GM21825 (cell line): ENCODE measurements around the gene TMPRSS11D.

Source experiments
- ATAC-seq: cut with Tn5 transposase; IDR thresholded peaks from one replicate; pipeline ENCODE4 v1.9.1; 2021; ENCODE audit warnings: mild to moderate bottlenecking, moderate library complexity; ENCODE audit not compliant: unreplicated experiment

TMPRSS11D gene

DNA sequence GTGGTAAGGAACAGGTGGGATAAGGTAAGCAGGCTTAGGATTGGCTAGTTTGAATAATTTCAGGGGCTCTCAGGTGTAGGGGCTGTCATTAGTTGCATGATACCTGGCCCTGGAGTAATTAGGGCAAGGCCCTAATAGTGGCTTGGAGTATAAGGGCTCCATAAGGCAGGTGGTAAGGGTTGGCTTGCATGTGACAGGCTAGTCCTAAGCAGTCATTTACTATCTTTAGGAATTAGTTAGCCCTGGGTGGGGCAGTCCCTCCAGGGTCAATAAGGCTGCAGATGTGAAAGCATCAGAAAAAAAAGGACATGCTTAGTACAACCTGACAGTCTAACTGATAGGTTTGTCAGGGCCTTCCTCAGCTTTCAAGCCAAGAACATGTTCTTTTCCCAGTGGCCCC lies 7.8 kb upstream of the TMPRSS11D start:
- no peak for ATAC-seq

DNA sequence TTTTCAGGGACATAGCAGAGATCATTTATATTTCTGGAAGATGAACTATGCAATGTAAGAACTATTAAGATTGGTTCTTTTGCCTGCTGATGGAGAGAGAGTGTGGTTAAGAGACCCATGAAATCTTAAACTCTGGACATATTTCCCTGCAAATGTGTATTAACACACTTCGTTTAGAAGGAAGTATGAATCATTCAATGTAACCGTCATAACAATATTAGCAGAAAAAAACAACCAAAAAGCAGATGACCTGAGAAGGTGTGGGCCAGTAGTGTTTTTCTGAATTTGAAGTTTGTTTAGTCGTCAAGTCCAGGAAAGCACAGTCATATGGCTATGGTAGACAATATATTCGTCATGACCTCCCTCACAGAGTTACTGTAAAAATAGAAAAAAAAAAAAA lies 2.5 kb upstream of the TMPRSS11D start:
- no peak for ATAC-seq

DNA sequence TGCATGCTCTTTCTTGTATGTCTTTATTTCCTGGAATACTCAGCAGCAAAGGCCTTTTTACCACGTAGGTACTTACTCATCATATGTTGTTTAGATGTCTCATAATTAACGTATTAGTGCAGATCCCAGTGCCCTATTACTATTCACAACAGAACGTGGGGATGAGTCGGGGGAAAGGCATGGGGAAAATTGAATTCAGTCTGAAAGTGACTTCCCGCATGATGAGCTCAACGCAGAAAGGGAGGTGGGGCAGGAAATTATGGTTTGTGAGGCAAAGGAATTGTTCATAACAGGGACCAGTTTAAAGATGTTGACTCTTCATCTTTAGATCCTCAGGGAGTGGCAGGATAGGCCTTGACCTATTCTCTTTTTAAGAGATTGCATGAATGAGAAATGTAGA lies 2.0 kb upstream of the TMPRSS11D start:
- ATAC-seq, result no peak

DNA sequence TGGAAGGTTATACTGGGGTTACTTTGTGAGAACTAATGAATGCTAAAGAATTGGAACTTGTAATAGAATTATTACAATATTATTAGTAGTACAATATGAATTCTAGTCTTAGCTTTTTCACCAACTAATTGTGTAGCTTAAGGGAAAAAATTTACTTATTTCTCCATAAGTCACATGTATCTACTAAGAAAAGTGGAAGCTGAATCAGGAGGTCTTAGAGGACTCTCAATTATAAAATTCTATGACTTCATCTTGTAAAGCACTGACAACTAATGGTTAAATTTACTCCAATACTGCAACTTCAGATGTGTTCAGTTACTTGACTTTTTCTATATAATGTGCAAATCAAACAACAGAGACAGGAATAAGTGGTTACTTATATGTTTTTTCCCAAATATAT lies 899 bp upstream of the TMPRSS11D start:
- no peak for ATAC-seq

DNA sequence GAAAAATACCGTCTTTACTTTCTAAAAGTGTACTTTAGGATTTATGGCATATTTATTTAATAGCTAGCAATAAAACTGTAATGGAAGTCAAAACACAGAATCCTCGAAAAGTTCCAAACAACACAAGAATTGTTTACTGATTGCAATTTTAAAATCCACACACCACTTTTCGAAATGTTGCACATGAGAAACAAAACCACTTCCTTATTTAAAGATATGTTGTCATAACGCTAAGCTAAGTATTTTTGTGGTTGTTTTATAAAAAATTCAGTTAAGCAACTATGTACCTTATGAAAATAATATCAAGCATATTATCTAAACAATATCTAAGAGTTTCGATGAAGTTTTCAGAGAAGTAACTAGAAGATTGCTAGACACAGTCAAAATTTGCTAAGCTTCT lies 344 bp downstream of the TMPRSS11D start:
- ATAC-seq, result no peak

DNA sequence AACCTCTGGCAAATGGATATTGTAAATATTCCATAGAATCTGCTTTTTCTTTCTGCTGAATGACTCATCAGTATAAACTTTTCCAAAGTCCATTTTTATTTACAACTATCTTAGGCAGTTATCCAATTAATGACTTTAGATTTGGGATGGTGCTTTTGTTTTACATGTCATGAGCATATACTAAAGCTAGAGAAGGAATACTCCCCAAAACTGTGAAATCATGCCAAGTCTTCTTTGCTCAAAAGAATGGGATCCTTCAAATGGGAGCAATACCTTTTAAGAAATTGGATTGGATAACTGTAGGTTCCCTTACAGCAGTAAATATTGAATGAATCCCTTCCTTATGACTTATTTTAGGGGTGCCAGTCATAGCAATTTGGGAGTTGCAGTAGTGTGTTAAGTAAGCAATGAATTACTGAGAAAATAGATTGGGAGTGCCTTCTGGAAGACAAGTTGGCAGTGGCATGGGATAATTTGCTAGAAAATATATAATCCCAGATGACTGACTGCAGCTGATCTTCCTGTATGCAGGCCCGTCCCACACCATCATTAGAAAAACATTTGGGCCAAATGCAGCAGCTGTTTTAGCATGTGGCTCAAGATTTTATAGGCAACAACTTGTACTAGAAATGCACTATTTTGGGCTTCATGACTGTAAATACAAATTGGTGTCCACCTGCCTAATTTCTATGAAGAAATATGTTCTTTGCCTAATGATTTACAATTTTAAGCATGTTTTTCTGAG lies 2.8 kb downstream of the TMPRSS11D start:
- no peak for ATAC-seq

DNA sequence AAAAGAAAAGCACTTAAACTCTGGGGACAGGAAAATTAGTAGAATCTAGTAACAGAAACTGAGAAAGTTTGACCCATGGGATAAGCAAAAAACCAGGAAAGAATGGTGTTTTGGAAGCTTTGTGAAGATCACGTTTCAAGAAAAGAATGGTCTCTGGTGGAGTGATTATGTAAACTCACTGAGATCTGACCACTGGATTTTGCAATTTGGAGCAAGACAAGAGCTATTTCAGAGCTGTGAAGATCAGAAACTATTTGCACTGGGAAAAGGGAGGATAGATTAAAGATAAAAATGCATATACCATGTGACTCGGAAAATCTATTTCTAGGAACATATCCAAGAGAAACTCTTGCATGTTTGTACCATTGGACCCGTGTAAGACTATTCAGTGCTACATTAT lies 4.3 kb downstream of the TMPRSS11D start:
- ATAC-seq, result no peak

DNA sequence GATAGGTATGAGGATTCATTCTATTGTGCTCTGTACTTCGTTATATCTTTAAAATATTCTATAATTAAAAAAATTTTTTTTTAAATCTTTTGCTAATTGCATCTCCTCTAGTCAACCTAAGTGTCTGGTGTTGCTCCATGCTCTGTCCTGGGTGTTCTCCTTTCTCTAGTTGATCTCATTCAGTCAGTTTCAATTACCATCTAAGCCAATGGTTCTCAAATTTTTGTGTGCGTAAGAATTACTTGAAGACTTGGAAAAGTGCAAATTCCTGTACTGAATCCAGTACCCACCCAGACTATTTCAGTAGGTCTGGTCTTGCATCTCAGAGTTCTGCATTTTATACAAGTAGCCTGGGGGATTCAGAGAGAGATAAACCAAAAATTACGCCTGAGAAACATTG lies 6.7 kb downstream of the TMPRSS11D start:
- no peak for ATAC-seq

DNA sequence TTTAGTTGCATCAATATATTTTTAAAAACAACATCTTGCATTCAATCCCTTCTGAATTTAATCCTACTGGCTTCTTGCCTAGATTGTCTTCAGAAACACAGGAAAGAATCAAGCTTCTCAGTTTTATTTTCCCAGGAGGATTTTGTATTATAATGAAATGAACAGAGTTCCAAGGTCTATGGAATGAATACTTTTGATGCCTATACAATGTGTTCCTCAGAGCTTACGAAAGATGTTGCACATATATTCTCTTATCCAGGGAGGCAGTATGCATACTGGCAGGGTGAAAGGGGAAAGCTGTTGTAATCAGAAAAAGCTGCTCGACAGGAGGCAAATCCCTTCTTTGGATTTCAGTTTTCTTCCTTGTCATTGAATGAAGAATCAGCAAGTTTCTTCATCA lies 8.8 kb downstream of the TMPRSS11D start:
- ATAC-seq, result no peak

DNA sequence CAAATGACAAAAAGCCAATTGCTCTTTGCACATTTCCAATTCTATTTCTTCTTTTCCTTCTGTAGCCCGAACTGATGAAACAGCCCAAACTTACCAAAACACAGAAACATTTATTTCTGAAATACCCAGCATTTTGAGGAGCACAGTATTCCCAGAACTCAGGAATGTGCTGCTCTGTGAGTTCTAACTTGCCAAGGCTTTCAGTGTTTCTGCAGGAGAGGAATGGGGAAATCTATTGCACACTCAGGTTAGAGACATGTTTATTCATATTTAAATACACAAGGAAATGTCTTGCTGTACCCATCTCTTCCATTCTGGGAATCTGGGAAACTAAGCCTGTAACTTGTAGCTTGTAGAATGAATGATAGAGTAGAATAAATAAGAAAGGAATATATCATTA lies 10.7 kb downstream of the TMPRSS11D start:
- ATAC-seq, result no peak

DNA sequence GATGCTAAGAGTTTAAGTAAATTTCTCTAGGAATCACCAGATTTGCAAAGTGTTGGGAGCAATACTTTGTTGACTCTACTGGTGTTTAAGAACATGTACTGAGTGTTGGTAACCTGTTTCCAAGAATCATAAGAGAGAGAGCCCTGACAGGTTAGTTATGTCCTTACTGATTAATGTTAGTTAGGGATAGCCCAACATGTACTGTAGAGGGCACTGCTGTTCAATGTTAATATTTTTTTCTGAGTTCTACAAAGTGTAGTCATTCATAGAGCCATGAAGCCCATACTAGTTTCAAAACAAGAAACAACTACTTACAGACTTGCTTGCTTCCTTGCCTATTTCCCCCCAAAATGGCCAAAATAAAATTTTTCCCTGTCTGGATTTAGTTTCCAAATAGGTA lies 11.9 kb downstream of the TMPRSS11D start:
- ATAC-seq, result peak; percentile 71

DNA sequence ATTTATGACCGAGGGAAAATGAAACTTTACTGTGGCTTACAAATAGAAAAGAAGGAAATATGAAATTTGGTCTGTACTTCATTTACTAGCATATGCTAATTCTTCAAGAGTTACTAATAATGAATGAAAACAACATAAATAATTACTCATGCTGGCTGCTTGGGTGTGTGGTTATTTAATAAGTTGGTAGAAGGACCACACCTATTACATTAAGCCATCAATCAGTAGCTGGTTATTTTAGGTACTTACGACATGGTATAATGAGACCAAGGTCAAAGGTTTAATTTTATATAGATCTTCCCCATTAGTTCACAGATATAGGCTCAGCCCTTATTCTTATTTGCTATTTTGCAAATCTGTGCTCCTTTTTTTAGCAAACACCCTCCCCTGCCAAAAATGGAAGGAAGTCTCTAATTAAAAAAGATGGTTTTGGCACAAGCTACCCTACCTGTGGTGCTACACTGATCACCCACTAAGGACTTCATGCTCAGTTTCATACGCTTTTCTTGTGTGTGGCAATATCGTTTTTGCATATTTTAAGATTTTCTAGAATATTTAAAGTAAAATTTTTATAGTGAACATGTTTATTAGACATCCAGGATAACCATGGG lies 14.1 kb downstream of the TMPRSS11D start:
- ATAC-seq, result no peak

DNA sequence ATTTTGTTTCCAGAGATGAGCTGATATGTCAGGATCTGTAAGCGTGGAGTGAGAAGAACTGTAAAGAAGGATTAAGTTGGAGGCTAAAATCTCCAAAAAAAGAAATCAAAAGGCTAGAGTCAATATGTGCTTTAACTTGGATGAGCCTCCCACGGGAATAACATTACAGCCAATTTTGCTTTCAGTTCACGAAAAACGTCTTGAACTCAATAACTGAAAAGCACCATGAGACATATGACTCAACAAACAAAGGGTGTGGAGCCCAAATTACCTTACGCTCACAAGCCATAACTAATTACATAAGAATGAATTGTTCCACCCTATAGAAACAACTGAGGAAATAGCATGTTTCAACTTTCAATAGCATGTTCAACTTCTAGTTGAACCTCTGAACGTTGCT lies 22.3 kb downstream of the TMPRSS11D start:
- no peak for ATAC-seq

DNA sequence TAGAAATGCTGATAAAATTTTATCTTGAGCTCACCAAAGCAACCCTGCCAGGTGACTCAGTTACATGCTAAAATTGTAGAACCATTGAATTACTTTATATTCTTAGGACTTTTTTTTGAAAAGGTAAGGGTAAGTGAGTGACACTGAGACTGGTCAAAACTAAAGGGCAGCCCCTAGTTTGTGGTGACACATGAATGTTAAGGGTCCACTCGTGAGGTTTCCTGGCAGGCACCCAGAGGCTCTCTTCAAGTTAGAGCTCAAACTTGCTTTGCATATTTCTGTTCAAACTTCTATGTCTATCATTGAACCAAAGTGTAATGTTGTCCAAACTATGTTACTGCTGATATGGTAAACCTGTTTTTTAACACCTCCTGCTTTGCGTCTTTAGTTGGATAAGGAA lies 30.5 kb downstream of the TMPRSS11D start:
- ATAC-seq, result no peak

DNA sequence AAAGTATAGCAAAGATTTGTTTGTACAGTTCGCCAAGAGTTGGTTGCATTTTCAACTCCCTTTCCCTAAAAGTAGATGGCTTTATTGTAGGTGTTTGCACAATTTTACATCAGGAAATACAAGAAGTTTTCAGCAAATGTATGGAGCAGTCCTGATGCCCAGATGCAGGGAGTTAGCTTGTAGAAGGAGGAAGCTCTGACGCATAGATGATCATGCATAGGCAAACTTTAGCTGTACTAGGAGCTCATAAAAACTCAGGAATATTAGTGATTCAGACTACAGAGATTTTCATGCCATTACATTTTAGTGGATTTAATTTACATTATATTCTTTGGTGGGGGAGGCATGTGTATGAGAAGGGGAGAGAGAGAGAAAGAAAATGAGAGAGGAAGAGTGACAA lies 62.9 kb downstream of the TMPRSS11D start:
- no peak for ATAC-seq

DNA sequence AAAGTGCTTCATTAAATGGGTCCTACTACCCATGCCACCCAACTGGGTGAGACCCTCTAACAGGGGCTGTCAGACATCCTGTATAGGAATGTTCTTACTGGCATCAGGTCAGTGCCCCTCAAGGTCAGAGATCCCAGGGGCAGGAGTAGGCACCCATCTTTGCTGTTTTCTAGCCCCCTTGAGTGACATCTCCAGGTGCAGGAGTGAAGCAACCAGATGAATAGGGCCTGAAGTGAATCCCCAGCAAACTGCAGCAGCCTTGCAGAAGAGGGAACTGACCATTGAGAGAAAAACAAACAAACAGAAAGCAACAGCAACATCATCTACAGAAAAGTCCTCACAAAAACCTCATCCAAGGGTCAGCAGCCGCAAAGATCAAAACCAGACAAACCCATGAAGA lies 73.8 kb downstream of the TMPRSS11D start:
- ATAC-seq, result no peak

DNA sequence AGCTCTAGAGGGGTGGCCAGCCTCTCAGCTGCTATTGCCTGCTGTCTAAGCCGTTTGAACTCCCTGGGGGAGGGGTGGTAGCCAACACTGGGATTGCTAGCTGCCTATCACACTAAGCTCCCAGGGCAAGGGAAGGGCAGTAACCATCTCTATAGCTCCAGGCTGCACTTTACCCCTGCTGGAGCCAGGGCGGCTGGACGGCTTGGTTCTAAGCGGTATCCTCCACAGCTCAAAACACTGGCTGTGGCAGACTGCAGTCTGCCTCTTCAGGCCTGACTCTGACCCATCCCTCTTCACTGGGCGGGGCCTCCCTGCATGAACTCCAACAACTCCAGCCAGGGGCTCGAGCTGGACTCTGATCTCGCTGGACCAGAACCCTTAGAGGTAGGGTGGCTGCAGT lies 74.3 kb downstream of the TMPRSS11D start:
- no peak for ATAC-seq

DNA sequence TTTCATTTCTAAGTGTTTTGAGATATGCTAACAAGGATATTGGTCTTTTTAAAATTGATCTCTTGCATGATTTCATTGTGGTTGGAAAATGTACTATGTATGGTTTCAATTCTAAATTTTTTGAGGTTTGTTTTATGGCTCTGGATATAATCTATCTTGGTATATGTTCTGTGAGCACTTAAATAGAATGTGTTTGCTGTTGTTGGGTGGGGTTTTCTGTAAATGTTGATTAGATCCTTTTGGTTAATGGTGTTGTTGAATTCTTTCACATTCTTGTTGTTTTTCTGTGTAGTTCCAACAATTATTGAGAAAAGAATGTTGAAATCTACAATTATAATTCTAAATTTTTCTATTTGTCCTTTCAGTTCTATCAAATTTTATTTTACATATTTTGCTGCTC lies 87.0 kb downstream of the TMPRSS11D start:
- no peak for ATAC-seq

DNA sequence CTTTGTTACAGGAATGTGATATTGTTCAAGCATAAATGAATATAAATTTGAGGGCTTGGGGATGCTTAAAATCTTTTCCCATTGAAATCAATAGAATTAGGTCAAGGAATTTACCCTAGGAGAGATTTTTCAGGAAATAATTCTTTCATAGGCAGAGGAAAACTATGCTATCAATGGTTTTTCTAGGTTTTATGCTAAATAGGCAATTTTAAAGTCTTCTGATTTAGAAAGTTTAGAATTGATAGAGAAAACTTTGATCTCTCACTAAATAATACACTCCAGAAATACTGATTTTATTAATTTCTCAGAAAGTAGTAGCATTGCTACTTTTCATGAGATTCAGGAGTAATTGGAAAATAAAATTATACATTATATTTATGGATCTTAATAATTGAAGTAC lies 93.1 kb downstream of the TMPRSS11D start:
- ATAC-seq, result no peak

DNA sequence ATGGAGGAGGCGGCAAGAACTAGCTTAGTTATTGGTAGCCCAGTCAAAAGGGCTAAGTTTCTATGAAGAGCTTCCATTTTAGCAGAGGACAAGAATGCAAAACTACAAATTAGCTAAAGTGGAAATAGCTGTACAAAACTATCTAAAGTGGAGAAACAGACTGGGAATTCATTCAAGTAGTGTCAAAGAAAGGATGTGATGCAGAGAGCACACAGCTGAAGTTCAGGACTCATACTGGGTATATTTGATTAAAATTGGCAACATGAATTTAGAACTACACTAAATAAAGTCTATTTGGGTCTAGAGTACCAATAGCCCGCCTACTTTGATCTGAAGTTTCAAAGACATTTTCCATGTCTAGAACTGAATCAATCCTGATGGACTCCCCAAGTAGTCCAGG lies 96.5 kb downstream of the TMPRSS11D start:
- no peak for ATAC-seq

DNA sequence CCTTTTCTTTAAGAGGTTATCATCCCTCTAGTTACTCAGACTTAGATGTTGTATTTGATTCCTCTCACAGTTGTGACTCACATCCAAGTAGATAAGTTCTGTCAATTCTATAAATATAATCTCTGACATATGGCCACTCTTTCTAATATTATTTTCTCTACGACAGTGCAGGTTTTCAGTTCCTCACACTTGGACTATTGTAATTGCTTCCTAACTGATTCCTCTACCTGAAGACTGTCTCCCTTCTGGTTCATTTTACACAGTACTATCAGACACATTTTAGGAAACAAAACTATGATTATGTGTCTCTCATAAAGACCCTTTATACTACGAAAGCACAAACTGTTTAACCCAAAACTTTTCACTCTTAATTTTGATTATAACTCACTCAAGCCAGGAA lies 98.3 kb downstream of the TMPRSS11D start:
- ATAC-seq, result no peak

DNA sequence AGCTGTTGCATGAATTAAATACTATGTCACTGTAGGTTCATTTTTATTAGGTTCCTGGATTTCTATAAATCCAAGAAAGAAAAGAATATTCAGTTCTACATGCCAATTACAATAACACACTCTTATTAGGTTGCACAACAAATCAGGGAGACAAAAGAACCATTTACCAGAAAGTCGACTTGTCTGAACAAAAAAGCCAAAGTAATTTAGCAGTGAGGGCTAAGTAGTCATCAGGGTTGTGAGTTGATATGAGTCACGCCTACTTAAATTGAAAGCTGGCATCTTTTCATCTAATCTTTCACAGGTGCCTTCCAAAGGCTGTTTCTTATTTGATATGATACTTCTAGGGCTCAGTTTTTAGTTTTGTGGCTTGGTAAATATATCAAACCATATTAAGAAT lies 104.2 kb downstream of the TMPRSS11D start:
- ATAC-seq, result no peak

DNA sequence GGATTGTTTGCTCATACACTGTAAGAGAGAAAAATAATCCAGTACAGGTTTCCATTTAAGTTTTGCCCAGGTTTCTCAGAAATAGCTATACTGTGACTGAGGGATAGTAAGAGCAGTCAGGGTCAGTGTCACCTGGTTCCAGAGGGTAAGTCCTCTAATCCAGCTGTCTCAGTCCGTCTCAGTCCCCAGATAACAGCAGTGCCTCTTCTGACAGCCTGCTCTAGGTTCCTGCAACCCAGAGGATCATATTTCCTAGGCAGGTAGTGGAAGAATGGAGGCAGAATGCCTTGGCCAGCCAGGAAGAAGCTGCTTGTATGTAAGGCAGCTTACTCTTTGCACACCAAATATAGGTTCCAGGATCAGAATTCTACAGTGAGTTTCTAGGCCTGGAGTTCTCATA lies 107.1 kb downstream of the TMPRSS11D start:
- ATAC-seq, result no peak
